Astrocyte of the hippocampus (primary cell): ENCODE measurements around the gene ADPRHL1.
"Not testable (repeated sequence)": the region's sequence is repeated elsewhere in the genome, so short reads cannot be mapped to it uniquely, and the experiment has no call there.

Source experiments
- DNase-seq: peaks from one replicate; pipeline ENCODE4 v3.0.0; 2011; ENCODE audit warnings: low read depth, low spot score

Gene ADPRHL1

GRCh38 chr13:113373811-113374485, 79.3 kb downstream of the ADPRHL1 start:
- no peak for DNase-seq

- DNase-seq = not testable (repeated sequence)
These were observed 81.6 kb downstream of the ADPRHL1 start for GRCh38 chr13:113371701-113372100.

- DNase-seq = no peak
These were observed 82.2 kb downstream of the ADPRHL1 start for GRCh38 chr13:113371061-113371460.

- DNase-seq = no peak
These were observed 83.4 kb downstream of the ADPRHL1 start for GRCh38 chr13:113369881-113370280.

- no peak for DNase-seq
These were observed 84.1 kb downstream of the ADPRHL1 start for GRCh38 chr13:113369189-113369588.

GRCh38 chr13:113368353-113368752, 84.9 kb downstream of the ADPRHL1 start:
- DNase-seq = not testable (repeated sequence)

- DNase-seq = no peak
These were observed 85.5 kb downstream of the ADPRHL1 start for GRCh38 chr13:113367771-113368170.

GRCh38 chr13:113367020-113367560, 86.2 kb downstream of the ADPRHL1 start:
- DNase-seq = no peak

- no peak for DNase-seq
These were observed 87.2 kb downstream of the ADPRHL1 start for GRCh38 chr13:113365971-113366588.

- no peak for DNase-seq
These were observed 87.7 kb downstream of the ADPRHL1 start for GRCh38 chr13:113365583-113365970.

- no peak for DNase-seq
These were observed 88.2 kb downstream of the ADPRHL1 start for GRCh38 chr13:113364901-113365582.

GRCh38 chr13:113364311-113364889, 88.9 kb downstream of the ADPRHL1 start:
- peak; percentile 34 for DNase-seq

GRCh38 chr13:113361406-113361805, 91.9 kb downstream of the ADPRHL1 start:
- DNase-seq = no peak

- no peak for DNase-seq
These were observed 92.8 kb downstream of the ADPRHL1 start for GRCh38 chr13:113360446-113360845.

- DNase-seq = no peak
These were observed 93.7 kb downstream of the ADPRHL1 start for GRCh38 chr13:113359571-113359970.

- DNase-seq = no peak
These were observed 94.6 kb downstream of the ADPRHL1 start for GRCh38 chr13:113358653-113359190.

- peak; percentile 71 for DNase-seq
These were observed 95.8 kb downstream of the ADPRHL1 start for GRCh38 chr13:113357529-113357928.

- DNase-seq = no peak
These were observed 96.7 kb downstream of the ADPRHL1 start for GRCh38 chr13:113356596-113356995.

GRCh38 chr13:113355621-113356020, 97.7 kb downstream of the ADPRHL1 start:
- no peak for DNase-seq

- no peak for DNase-seq
These were observed 98.3 kb downstream of the ADPRHL1 start for GRCh38 chr13:113354831-113355610.

GRCh38 chr13:113353254-113353653, 100.0 kb downstream of the ADPRHL1 start:
- DNase-seq = no peak
